ENCODE data around the gene ERCC6.

- TF ChIP-seq, protein P1, sequence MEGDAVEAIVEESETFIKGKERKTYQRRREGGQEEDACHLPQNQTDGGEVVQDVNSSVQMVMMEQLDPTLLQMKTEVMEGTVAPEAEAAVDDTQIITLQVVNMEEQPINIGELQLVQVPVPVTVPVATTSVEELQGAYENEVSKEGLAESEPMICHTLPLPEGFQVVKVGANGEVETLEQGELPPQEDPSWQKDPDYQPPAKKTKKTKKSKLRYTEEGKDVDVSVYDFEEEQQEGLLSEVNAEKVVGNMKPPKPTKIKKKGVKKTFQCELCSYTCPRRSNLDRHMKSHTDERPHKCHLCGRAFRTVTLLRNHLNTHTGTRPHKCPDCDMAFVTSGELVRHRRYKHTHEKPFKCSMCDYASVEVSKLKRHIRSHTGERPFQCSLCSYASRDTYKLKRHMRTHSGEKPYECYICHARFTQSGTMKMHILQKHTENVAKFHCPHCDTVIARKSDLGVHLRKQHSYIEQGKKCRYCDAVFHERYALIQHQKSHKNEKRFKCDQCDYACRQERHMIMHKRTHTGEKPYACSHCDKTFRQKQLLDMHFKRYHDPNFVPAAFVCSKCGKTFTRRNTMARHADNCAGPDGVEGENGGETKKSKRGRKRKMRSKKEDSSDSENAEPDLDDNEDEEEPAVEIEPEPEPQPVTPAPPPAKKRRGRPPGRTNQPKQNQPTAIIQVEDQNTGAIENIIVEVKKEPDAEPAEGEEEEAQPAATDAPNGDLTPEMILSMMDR (conservative IDR thresholded peaks at IDR 0.05): no peak
- TF ChIP-seq ZFX (IDR thresholded peaks at IDR 0.05): no peak
These were observed 36.7 kb upstream of the ERCC6 start for GRCh38 chr10:49575489-49576072.
